Endothelial cell of umbilical vein (primary cell): ENCODE data around the gene DOCK4. TPM values are rescaled to one million over a fixed set of nuclear protein-coding genes. Genes with fewer than 3 reads are reported as not detected.

ENCODE experiments used
- BruUV-seq: library from RNA; stranded (reverse); fragments of 400-500 nt; replicated peaks from 2 replicates; lab custom pipeline; 2021; lab: Mats Ljungman, UMichigan
- CTCF ChIA-PET: fragments of 300-600, 350-600 bp; sonication (Branson Sonifier 250); formaldehyde crosslinking; loops from one replicate; lab custom pipeline; 2021; ENCODE audit warnings: antibody characterized with exemption, inconsistent platforms; lab: Charles Lee
- POLR2A ChIA-PET: fragments of 300-600, 350-600 bp; sonication (Branson Sonifier 250); formaldehyde crosslinking; loops from one replicate; lab custom pipeline; 2021; ENCODE audit warnings: antibody characterized with exemption, inconsistent platforms; lab: Charles Lee
- DNase-seq: peaks from one replicate; pipeline ENCODE4 v3.0.0-alpha.2; 2011; ENCODE audit warnings: low read depth, low spot score
- FAIRE-seq: peaks from 2 replicates; lab custom pipeline; 2011; peaks lifted over from hg19 to GRCh38; lab: Jason Lieb, UNC
- H2AFZ ChIP-seq: 2 replicates; pipeline ENCODE4 v1.6.0; 2012; ENCODE audit warnings: low read depth, low read length, control low read depth, inconsistent platforms
- H3K27ac ChIP-seq: 2 replicates; pipeline ENCODE4 v1.5.1; 2011; ENCODE audit warnings: low read depth, mild to moderate bottlenecking, control low read depth, low read length, moderate library complexity; ENCODE audit not compliant: insufficient read depth
- H3K27me3 ChIP-seq, 2 experiments: 2 replicates each; pipeline versions ENCODE4 v1.6.0 to v1.6.1; 2011; ENCODE audit warnings: low read length in 2 of 2, mixed read lengths in 1 of 2; ENCODE audit not compliant: control insufficient read depth in 2 of 2, insufficient read depth in 2 of 2
- H3K36me3 ChIP-seq, 2 experiments: 2 replicates in 1 of 2; 3 replicates in 1 of 2; pipeline ENCODE4 v1.5.1; 2011; ENCODE audit warnings: low read length in 2 of 2, mild to moderate bottlenecking in 1 of 2, moderate library complexity in 1 of 2; ENCODE audit not compliant: control insufficient read depth in 2 of 2, insufficient read depth in 2 of 2; ENCODE audit errors: extremely low read depth in 1 of 2
- H3K4me1 ChIP-seq: 3 replicates; pipeline ENCODE4 v1.5.1; 2011; ENCODE audit warnings: mild to moderate bottlenecking, low read length; ENCODE audit not compliant: control insufficient read depth, insufficient read depth; ENCODE audit errors: extremely low read depth
- H3K4me2 ChIP-seq: 2 replicates; pipeline ENCODE4 v1.6.1; 2011; ENCODE audit warnings: low read length, control low read depth, mixed read lengths; ENCODE audit not compliant: insufficient read depth
- H3K4me3 ChIP-seq, 3 experiments: fragments of 200-600 bp in 1 of 3; sonication (generic), shearing (Covaris generic) in 1 of 3; replicated peaks in 1 of 3; 2 replicates each; pipeline ENCODE4 v1.5.1; 2011 to 2016; ENCODE audit warnings: control low read depth in 3 of 3, low read length in 3 of 3, mild to moderate bottlenecking in 2 of 3, inconsistent platforms in 1 of 3, low read depth in 1 of 3, moderate library complexity in 1 of 3; ENCODE audit not compliant: insufficient read depth in 1 of 3
- H3K79me2 ChIP-seq: 2 replicates; pipeline ENCODE4 v1.6.0; 2012; ENCODE audit warnings: low read length, inconsistent platforms; ENCODE audit not compliant: control insufficient read depth, insufficient read depth
- H3K9ac ChIP-seq: replicated peaks from 2 replicates; pipeline ENCODE3; 2011; ENCODE audit warnings: low read length, control low read depth; ENCODE audit not compliant: insufficient read depth; ENCODE audit errors: extremely low read depth
- H3K9me1 ChIP-seq: replicated peaks from 3 replicates; pipeline ENCODE4 v1.6.0; 2011; ENCODE audit warnings: mild to moderate bottlenecking, low read length; ENCODE audit not compliant: control insufficient read depth, insufficient read depth; ENCODE audit errors: extremely low read depth
- H3K9me3 ChIP-seq: replicated peaks from 2 replicates; pipeline ENCODE4 v1.5.1; 2012; ENCODE audit warnings: low read length, inconsistent platforms; ENCODE audit not compliant: control insufficient read depth, insufficient read depth
- H4K20me1 ChIP-seq: replicated peaks from 2 replicates; pipeline ENCODE3; 2011; ENCODE audit warnings: mild to moderate bottlenecking, low read length; ENCODE audit not compliant: control insufficient read depth, insufficient read depth; ENCODE audit errors: extremely low read depth
- EZH2 ChIP-seq: IDR thresholded peaks from 2 replicates; pipeline ENCODE4 v1.6.1; 2012; ENCODE audit warnings: borderline replicate concordance, low read depth, mild to moderate bottlenecking, moderate library complexity, low read length, inconsistent platforms; ENCODE audit not compliant: severe bottlenecking
- JUN ChIP-seq: IDR thresholded peaks from 2 replicates; pipeline ENCODE4 v1.6.1; 2011; ENCODE audit warnings: borderline replicate concordance, low read depth; ENCODE audit not compliant: insufficient read length, insufficient read depth
- dilution Hi-C: fragments of 300-500 bp; cut with MboI; formaldehyde crosslinking; loops from one replicate; pipeline ENCODE4 v1.15.0; 2019; ENCODE audit warnings: low sequenced_read_pairs; ENCODE audit not compliant: extremely low pct_ligation_motif_present
- intact Hi-C: fragments of 100-400 bp; cut with micrococcal nuclease; formaldehyde crosslinking; loops from one replicate; pipeline ENCODE4 v1.10.0; 2022
- polyA plus RNA-seq, 4 experiments: library from polyadenylated mRNA; depleted of rRNA in 3 of 4; stranded (reverse) in 3 of 4; unstranded in 1 of 4; fragments of >200 nt; gene quantifications; 2 replicates each; pipeline versions ENCODE4 v1.2.1 to v1.2.3, GENCODE V29; 2011 to 2012; ENCODE audit warnings: missing spikeins in 1 of 4
- total RNA-seq: library from RNA; stranded (reverse); gene quantifications from 2 replicates; pipeline ENCODE4 v1.2.3, GENCODE V29; 2021
- TF ChIP-seq, protein P1 (sequence below): IDR thresholded peaks from 2 replicates; pipeline ENCODE4 v1.6.1; 2011; ENCODE audit not compliant: insufficient read depth, insufficient read length

Gene DOCK4
- total and polyA plus RNA-seq, 2 donors (not counting 3 experiments of a cell fraction or from before 2014, with no cell fraction given): 47.4 to 164 TPM

DNA sequence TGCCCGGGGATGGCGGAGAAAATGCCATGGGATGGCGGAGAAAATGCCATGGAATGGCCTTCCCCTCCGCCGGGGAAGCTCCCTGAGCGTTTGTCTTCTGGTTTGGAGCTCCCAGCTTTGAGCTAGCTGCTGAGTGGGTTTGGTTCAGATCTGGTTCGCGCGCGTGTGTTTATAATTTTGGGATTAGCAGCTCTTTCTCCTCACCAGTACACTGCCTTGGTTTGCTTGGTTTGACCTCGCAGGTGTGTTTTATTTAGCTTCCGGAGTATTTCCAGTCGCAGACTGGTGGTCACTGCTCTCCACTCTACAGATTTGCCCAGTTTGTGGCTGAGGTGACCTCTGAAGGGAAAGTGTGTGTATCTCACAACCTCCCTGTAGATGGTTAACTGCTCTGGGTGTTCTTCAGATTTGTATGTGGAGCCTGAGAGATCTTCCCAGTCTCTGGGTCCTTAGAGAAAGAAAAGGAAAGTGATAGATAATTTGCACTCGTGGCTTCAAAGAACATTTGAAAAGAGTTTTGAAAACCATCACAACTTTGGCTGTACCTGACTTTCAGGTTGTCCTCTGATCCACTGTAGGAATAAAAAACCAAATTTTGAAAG lies 893 bp upstream of the DOCK4 start:
- CTCF ChIA-PET: interaction anchor here (0.7 to 1.3 kb wide), 5 partner anchors 11 to 203 kb away, joined by 3 to 4 read pairs (median 3); no protein-coding TSS in a partner anchor
- H3K4me3 ChIP-seq: peak overlapping the region; percentile 82 to 90 (median 82)
- peak overlapping the region; percentile 96 for H3K4me2 ChIP-seq
- no peaks in the 10 kb centered on the region for H3K9me1 ChIP-seq
- peak overlapping the region; percentile 41 for H3K27ac ChIP-seq
- H3K79me2 ChIP-seq: peaks cover 74% of the 10 kb centered on the region
- H4K20me1 ChIP-seq: peaks cover 2% of the 10 kb centered on the region
- H3K36me3 ChIP-seq: no peaks in the 10 kb centered on the region
- H3K4me1 ChIP-seq: peaks cover 20% of the 10 kb centered on the region
- POLR2A ChIA-PET: interaction anchor here (3.0 to 3.4 kb wide), 2 partner anchors 15 to 46 kb away, joined by 14 read pairs; no protein-coding TSS in a partner anchor
- TF ChIP-seq JUN: no peak
- no peaks in the 10 kb centered on the region for H3K27me3 ChIP-seq
- FAIRE-seq: peak; percentile 21
- TSS peak; percentile 0 for BruUV-seq
- intact Hi-C loops: loop anchor here (1.0 to 10.0 kb wide), 10 partner anchors 45 to 372 kb away; partner anchors contain the start of gene IFRD1
- DNase-seq: peak; percentile 35
- dilution Hi-C loops: no loop called here
- peak overlapping the region; percentile 81 for H2AFZ ChIP-seq
- no peaks in the 10 kb centered on the region for H3K9me3 ChIP-seq
- H3K9ac ChIP-seq: peak overlapping the region; percentile 67

DNA sequence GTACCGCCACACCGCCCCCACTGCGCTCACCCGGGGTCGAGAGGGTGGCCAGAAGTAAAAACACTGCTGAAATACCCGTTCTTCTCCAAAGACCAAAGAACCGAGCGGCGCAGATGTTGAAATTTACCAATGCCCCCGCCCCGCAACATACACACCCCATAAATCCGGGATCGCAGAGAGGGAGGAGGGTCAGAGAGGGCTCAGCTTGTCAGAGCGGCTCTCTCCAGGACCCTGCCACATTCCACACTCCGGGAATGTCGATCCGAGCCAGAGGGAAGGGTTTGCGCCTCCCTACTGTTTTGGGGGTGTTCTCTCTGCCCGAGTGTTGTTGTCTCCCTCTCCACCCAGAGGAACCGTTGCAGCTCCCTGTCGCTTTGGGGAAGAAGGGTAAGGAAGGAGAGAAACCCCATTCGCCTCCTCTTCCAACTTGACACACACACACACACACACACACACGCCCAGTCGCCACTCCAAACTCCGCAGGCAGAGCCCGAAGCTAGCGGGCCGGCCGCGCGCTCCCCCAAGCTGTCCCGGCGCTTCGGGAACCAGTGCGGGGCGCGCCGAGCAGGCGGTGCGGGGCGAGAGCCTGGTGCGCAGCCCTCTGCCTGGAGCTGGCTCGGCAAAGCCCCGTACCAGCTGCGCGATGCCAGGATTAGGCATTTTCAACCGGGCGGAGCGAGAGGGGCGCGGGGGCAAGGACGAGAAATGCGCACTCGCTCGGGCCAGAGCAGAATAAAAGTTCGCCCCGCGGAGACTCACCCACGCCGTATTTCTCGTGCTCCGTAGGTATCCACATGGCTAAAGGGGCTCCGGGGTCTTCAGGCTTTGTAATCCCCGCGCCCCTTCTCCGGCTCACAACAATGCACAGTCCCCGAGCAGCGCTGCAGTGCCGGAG lies 609 bp downstream of the DOCK4 start:
- Histone ChIP-seq H3K4me1 (peaks cover 31% of the 10 kb centered on the region), H3K27me3 (no peaks in the 10 kb centered on the region), H2AFZ (peak overlapping the region; percentile 28), H3K9me1 (peaks cover 2% of the 10 kb centered on the region), H3K9ac (peak overlapping the region; percentile 96), H4K20me1 (peaks cover 4% of the 10 kb centered on the region), H3K79me2 (peaks cover 78% of the 10 kb centered on the region), H3K9me3 (no peaks in the 10 kb centered on the region), H3K36me3 (no peaks in the 10 kb centered on the region), H3K4me2 (peak overlapping the region; percentile 98), H3K4me3 (peak overlapping the region; percentile 68 to 98 (median 93)), H3K27ac (peak overlapping the region; percentile 83)
- BruUV-seq: no TSS peak
- FAIRE-seq: no peak
- TF ChIP-seq EZH2: no peak
- TF ChIP-seq, protein P1, sequence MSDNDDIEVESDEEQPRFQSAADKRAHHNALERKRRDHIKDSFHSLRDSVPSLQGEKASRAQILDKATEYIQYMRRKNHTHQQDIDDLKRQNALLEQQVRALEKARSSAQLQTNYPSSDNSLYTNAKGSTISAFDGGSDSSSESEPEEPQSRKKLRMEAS: peak; percentile 1
- dilution Hi-C loops (no loop called here), intact Hi-C loops (loop anchor here (1.0 to 10.0 kb wide), 11 partner anchors 43 to 442 kb away; partner anchors contain the start of gene IFRD1)
- ChIA-PET POLR2A (interaction anchor here (0.8 to 3.4 kb wide), 7 partner anchors 13 to 245 kb away, joined by 3 to 14 read pairs (median 3); partner anchors contain the start of gene IFRD1), CTCF (interaction anchor here (0.7 to 3.9 kb wide), 7 partner anchors 14 to 211 kb away, joined by 3 to 12 read pairs (median 4); no protein-coding TSS in a partner anchor)
- peak; percentile 65 for DNase-seq
